Panc1 (cell line): Measurements from ENCODE around the gene NPM1. TPM values are rescaled to one million over a fixed set of nuclear protein-coding genes. Genes with fewer than 3 reads are reported as not detected.
"Not testable (repeated sequence)": the region's sequence is repeated elsewhere in the genome, so short reads cannot be mapped to it uniquely, and the experiment has no call there.

Experiments used
- ATAC-seq: fragments of 200-7000 bp; cut with Tn5 transposase; 2 replicates; pipeline ENCODE4 v1.9.1; 2020; ENCODE audit warnings: mild to moderate bottlenecking, moderate library complexity
- BruUV-seq: library from RNA; stranded (reverse); fragments of 400-500 nt; replicated peaks from 2 replicates; lab custom pipeline; 2021; lab: Mats Ljungman, UMichigan
- CTCF ChIA-PET: fragments of 300-600 bp; sonication (Branson Sonifier 250); formaldehyde crosslinking; loops from one replicate; lab custom pipeline; 2022; ENCODE audit warnings: antibody characterized with exemption; lab: Charles Lee
- POLR2A ChIA-PET: fragments of 300-600 bp; sonication (Branson Sonifier 250); formaldehyde crosslinking; loops from one replicate; lab custom pipeline; 2022; ENCODE audit warnings: antibody characterized with exemption; lab: Charles Lee
- DNase-seq: peaks from one replicate; pipeline ENCODE4 v3.0.0-alpha.2; 2010; ENCODE audit warnings: low read depth, low spot score
- H3K27ac ChIP-seq: 2 replicates; pipeline ENCODE4 v1.5.1; 2011; ENCODE audit warnings: mild to moderate bottlenecking, low read length, inconsistent platforms
- H3K27me3 ChIP-seq: fragments of 200-500 bp; sonication (Bioruptor generic); 2 replicates; pipeline ENCODE4 v1.6.0; 2014; ENCODE audit warnings: low read length, inconsistent platforms; ENCODE audit not compliant: control insufficient read depth, insufficient read depth
- H3K36me3 ChIP-seq: fragments of 200-500 bp; sonication (Bioruptor generic); 2 replicates; pipeline ENCODE4 v1.5.1; 2014; ENCODE audit warnings: inconsistent platforms, mild to moderate bottlenecking, low read length, moderate library complexity; ENCODE audit not compliant: control insufficient read depth, insufficient read depth
- H3K4me1 ChIP-seq: 2 replicates; pipeline ENCODE4 v1.5.1; 2011; ENCODE audit warnings: inconsistent platforms, mild to moderate bottlenecking, low read length, moderate library complexity; ENCODE audit not compliant: control insufficient read depth, insufficient read depth
- H3K4me3 ChIP-seq, 2 experiments: 2 replicates each; pipeline ENCODE4 v1.5.1; 2011 to 2012; ENCODE audit warnings: low read depth in 2 of 2, low read length in 2 of 2, mild to moderate bottlenecking in 2 of 2, inconsistent platforms in 1 of 2, moderate library complexity in 1 of 2
- H3K9me3 ChIP-seq: fragments of 200-500 bp; sonication (Bioruptor generic); 2 replicates; pipeline ENCODE4 v1.5.1; 2014; ENCODE audit warnings: low read depth, mild to moderate bottlenecking, inconsistent platforms, low read length, moderate library complexity; ENCODE audit not compliant: control insufficient read depth, insufficient read depth
- CTCF ChIP-seq: fragments of 450-650 bp; IDR thresholded peaks from 2 replicates; pipeline ENCODE4 v1.5.1; 2017; ENCODE audit warnings: mild to moderate bottlenecking
- POLR2AphosphoS5 ChIP-seq: IDR thresholded peaks from 2 replicates; pipeline ENCODE4 v1.6.1; 2012; ENCODE audit warnings: mild to moderate bottlenecking, low read depth, low read length, moderate library complexity
- REST ChIP-seq, 2 experiments: IDR thresholded peaks; 2 replicates each; pipeline ENCODE4 v1.6.1; 2011 to 2012; ENCODE audit warnings: low read depth in 2 of 2, control low read depth in 1 of 2, low read length in 1 of 2, mild to moderate bottlenecking in 1 of 2, moderate library complexity in 1 of 2; ENCODE audit not compliant: insufficient read depth in 1 of 2
- SIN3A ChIP-seq: IDR thresholded peaks from 2 replicates; pipeline ENCODE4 v1.6.1; 2012; ENCODE audit warnings: low read depth, mild to moderate bottlenecking, low read length, moderate library complexity, borderline replicate concordance; ENCODE audit not compliant: insufficient read depth
- TCF7L2 ChIP-seq: IDR thresholded peaks from 2 replicates; pipeline ENCODE4 v1.6.1; 2011; ENCODE audit warnings: mild to moderate bottlenecking, low read depth, low read length, inconsistent platforms
- in situ Hi-C: cut with HindIII; loops from 2 replicates; pipeline ENCODE4 v1.10.0; 2016; ENCODE audit warnings: low sequenced_read_pairs, low pct_unique_long_range_greater_than_20kb
- intact Hi-C: fragments of 100-400 bp; cut with micrococcal nuclease; formaldehyde crosslinking; loops from one replicate; pipeline ENCODE4 v1.10.0; 2022; ENCODE audit not compliant: unreplicated experiment
- total RNA-seq: library from RNA; stranded (reverse); gene quantifications from one replicate; pipeline ENCODE4 v1.2.1, GENCODE V29; 2021; ENCODE audit not compliant: unreplicated experiment

NPM1 gene
- total RNA-seq, 1 experiment from 2014 or later, result 1,864 TPM

GRCh38 chr5:171413153-171413910 is 25.7 kb downstream of the NPM1 start:
- Histone ChIP-seq H3K4me1 (peaks cover 56% of the 10 kb centered on the region), H3K36me3 (peaks cover 44% of the 10 kb centered on the region), H3K27ac (peak overlapping the region; percentile 26; the same call in 1 of the 2 replicates), H3K4me3 (no peak overlapping the region), H3K9me3 (no peaks in the 10 kb centered on the region), H3K27me3 (no peaks in the 10 kb centered on the region)
- no peak for ATAC-seq
- in situ Hi-C loops, result loop anchor here (25.0 kb wide), 1 partner anchor 449 kb away; no protein-coding TSS in a partner anchor
- ChIA-PET POLR2A (interaction anchor here (0.6 kb wide), 1 partner anchor 1271 kb away, joined by 3 read pairs; no protein-coding TSS in a partner anchor), CTCF (no interaction called here)
- BruUV-seq, result no TSS peak
- intact Hi-C loops, result loop anchor here (10.0 kb wide), 2 partner anchors 211 to 441 kb away; no protein-coding TSS in a partner anchor
- TF ChIP-seq SIN3A (no peak), POLR2AphosphoS5 (peak; percentile 22; the same call in 1 of the 2 replicates), TCF7L2 (no peak), REST (IDR thresholded peaks at IDR 0.05; ENCODE audit: insufficient read depth in 1 of 2, low read depth in 2 of 2, low read length in 1 of 2) (no peak), CTCF (no peak)
- DNase-seq, result no peak

GRCh38 chr5:171413993-171414392 is 26.3 kb downstream of the NPM1 start:
- H3K27me3 ChIP-seq, H3K4me3 ChIP-seq, ATAC-seq, H3K9me3 ChIP-seq, H3K27ac ChIP-seq, DNase-seq, POLR2A ChIA-PET, CTCF ChIA-PET, BruUV-seq: not testable (repeated sequence)
- peaks cover 51% of the 10 kb centered on the region for H3K4me1 ChIP-seq
- intact Hi-C loops, result loop anchor here (10.0 kb wide), 2 partner anchors 211 to 441 kb away; no protein-coding TSS in a partner anchor
- in situ Hi-C loops, result loop anchor here (25.0 kb wide), 1 partner anchor 448 kb away; no protein-coding TSS in a partner anchor
- peaks cover 38% of the 10 kb centered on the region for H3K36me3 ChIP-seq
